Calu3 (cell line): ENCODE results near the gene GPATCH2. TPM values are rescaled to one million over a fixed set of nuclear protein-coding genes. Genes with fewer than 3 reads are reported as not detected.

Experiments used
- BruUV-seq: library from RNA; stranded (reverse); fragments of 400-500 nt; replicated peaks from 2 replicates; lab custom pipeline; 2021; lab: Mats Ljungman, UMichigan
- CTCF ChIA-PET: fragments of 300-600 bp; sonication (Branson Sonifier 250); formaldehyde crosslinking; loops from one replicate; lab custom pipeline; 2022; ENCODE audit warnings: antibody characterized with exemption; lab: Charles Lee
- DNase-seq: peaks from one replicate; pipeline ENCODE4 v3.0.0; 2022
- H3K27ac Mint-ChIP-seq: one replicate; pipeline ENCODE4 v1.8.0; 2022; ENCODE audit warnings: mixed read lengths; ENCODE audit not compliant: unreplicated experiment
- H3K27me3 Mint-ChIP-seq: one replicate; pipeline ENCODE4 v1.8.0; 2022; ENCODE audit warnings: mixed read lengths; ENCODE audit not compliant: unreplicated experiment
- H3K36me3 Mint-ChIP-seq: one replicate; pipeline ENCODE4 v1.8.0; 2022; ENCODE audit warnings: mild to moderate bottlenecking, moderate library complexity, mixed read lengths; ENCODE audit not compliant: insufficient read depth, unreplicated experiment
- H3K4me1 Mint-ChIP-seq: one replicate; pipeline ENCODE4 v1.8.0; 2022; ENCODE audit warnings: mild to moderate bottlenecking, low read depth, mixed read lengths; ENCODE audit not compliant: unreplicated experiment
- H3K4me3 Mint-ChIP-seq: one replicate; pipeline ENCODE4 v1.8.0; 2022; ENCODE audit warnings: mild to moderate bottlenecking, low read depth, moderate library complexity, mixed read lengths; ENCODE audit not compliant: unreplicated experiment
- H3K9me3 Mint-ChIP-seq: one replicate; pipeline ENCODE4 v1.8.0; 2022; ENCODE audit warnings: low read depth, mixed read lengths; ENCODE audit not compliant: unreplicated experiment
- intact Hi-C: fragments of 100-400 bp; cut with micrococcal nuclease; formaldehyde crosslinking; loops from one replicate; pipeline ENCODE4 v1.10.0; 2022; ENCODE audit not compliant: unreplicated experiment
- total RNA-seq: library from RNA; stranded (reverse); gene quantifications from 2 replicates; pipeline ENCODE4 v1.2.3, GENCODE V29; 2022
- TF ChIP-seq, protein P1 (sequence below): fragments of 200-600 bp; IDR thresholded peaks from one replicate; pipeline ENCODE4 v1.8.0; 2022; ENCODE audit warnings: antibody characterized with exemption; ENCODE audit not compliant: unreplicated experiment

Gene GPATCH2
- total RNA-seq, 1 experiment from 2014 or later: 22.4 TPM

DNA sequence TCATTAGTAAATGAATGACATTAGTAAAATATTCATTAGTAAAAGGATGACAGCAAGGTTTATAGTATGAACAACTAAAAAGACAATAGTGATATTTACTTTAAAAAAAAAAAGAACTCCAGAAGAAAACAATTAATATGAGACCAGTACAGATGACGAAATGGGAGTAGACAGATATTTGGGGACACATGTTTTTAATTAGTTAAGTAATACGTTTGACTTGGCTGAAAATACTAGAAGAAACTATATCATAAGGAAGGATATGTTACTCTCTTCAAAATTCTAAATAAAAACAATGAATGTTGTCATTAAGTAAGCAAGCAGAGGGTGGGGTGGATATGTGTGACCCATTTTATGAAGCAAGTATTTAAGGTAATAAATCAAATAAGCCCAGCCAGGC lies 61.9 kb downstream of the GPATCH2 start:
- Mint-ChIP-seq H3K27me3 (no peaks in the 10 kb centered on the region), H3K36me3 (no peaks in the 10 kb centered on the region), H3K9me3 (no peaks in the 10 kb centered on the region), H3K4me1 (no peaks in the 10 kb centered on the region), H3K27ac (no peak overlapping the region), H3K4me3 (no peak overlapping the region)
- TF ChIP-seq, protein P1, sequence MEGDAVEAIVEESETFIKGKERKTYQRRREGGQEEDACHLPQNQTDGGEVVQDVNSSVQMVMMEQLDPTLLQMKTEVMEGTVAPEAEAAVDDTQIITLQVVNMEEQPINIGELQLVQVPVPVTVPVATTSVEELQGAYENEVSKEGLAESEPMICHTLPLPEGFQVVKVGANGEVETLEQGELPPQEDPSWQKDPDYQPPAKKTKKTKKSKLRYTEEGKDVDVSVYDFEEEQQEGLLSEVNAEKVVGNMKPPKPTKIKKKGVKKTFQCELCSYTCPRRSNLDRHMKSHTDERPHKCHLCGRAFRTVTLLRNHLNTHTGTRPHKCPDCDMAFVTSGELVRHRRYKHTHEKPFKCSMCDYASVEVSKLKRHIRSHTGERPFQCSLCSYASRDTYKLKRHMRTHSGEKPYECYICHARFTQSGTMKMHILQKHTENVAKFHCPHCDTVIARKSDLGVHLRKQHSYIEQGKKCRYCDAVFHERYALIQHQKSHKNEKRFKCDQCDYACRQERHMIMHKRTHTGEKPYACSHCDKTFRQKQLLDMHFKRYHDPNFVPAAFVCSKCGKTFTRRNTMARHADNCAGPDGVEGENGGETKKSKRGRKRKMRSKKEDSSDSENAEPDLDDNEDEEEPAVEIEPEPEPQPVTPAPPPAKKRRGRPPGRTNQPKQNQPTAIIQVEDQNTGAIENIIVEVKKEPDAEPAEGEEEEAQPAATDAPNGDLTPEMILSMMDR: no peak
- no peak for DNase-seq
- CTCF ChIA-PET: no interaction called here
- no TSS peak for BruUV-seq
- intact Hi-C loops: no loop called here

DNA sequence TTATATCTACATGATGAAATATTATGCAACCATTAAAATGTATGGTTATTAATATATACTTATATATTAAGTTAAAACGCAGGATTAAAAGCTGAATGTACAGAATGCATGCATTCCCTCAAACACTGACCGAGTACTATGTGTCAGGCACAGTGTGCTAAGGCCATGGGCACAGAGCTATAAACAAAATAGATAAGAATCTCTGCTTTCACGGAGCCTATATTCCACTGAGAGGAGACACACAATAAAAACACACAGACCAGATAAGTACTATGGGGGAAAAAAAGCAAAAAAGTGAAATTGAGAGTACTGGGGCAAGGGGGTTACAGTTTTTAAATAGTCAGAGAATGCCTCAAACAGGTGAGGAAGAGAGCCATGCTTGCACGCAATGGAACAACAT lies 62.7 kb downstream of the GPATCH2 start:
- no peaks in the 10 kb centered on the region for H3K27me3 Mint-ChIP-seq
- intact Hi-C loops: no loop called here
- TF ChIP-seq, protein P1: no peak
- DNase-seq: no peak
- H3K4me1 Mint-ChIP-seq: peaks cover 3% of the 10 kb centered on the region
- H3K27ac Mint-ChIP-seq: no peak overlapping the region
- no TSS peak for BruUV-seq
- no peaks in the 10 kb centered on the region for H3K9me3 Mint-ChIP-seq
- no peak overlapping the region for H3K4me3 Mint-ChIP-seq
- CTCF ChIA-PET: no interaction called here
- H3K36me3 Mint-ChIP-seq: no peaks in the 10 kb centered on the region

DNA sequence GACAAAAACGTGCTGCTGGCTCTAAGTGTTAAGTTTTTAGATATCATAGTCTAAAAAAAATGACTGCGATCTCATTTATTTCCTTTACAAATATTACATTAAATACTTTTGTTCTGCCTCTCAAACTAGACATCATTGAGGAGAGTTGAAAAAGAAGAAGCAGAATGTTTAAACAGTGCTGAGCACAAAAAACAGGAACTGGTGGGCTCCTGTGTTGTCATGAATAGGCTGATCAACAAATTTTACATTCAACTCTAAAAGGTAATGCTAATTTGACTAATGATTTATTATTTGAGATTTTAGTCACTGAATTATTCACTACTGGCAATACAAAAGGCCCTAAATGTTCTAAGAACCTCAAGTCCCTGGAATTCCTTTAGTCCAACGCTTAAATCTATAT lies 66.1 kb downstream of the GPATCH2 start:
- no peaks in the 10 kb centered on the region for H3K36me3 Mint-ChIP-seq
- no peaks in the 10 kb centered on the region for H3K9me3 Mint-ChIP-seq
- TF ChIP-seq, protein P1: no peak
- CTCF ChIA-PET: no interaction called here
- no peaks in the 10 kb centered on the region for H3K27me3 Mint-ChIP-seq
- no peak for DNase-seq
- intact Hi-C loops: no loop called here
- H3K4me3 Mint-ChIP-seq: no peak overlapping the region
- peaks cover 21% of the 10 kb centered on the region for H3K4me1 Mint-ChIP-seq
- BruUV-seq: no TSS peak
- no peak overlapping the region for H3K27ac Mint-ChIP-seq

DNA sequence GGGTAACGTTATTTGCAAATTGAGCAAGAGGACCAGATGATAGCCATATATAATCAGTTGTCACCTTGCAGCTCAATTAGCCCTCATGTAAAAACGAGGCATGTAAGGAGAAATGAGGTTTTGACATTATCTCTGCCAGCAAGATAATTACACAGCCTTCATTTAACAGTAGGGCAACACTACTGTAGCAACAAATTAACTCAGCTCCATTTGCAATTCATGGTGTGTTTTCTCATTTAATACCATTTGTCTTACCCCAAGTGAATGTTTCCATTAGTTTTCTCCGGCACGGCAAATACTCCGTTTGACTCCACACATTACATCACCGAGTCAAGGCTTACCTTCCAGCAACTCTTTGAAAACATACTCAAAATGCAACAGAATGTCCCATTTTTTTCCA lies 66.7 kb downstream of the GPATCH2 start:
- BruUV-seq: no TSS peak
- Mint-ChIP-seq H3K4me1 (peaks cover 21% of the 10 kb centered on the region), H3K4me3 (no peak overlapping the region), H3K36me3 (no peaks in the 10 kb centered on the region), H3K9me3 (no peaks in the 10 kb centered on the region), H3K27me3 (no peaks in the 10 kb centered on the region), H3K27ac (no peak overlapping the region)
- CTCF ChIA-PET: no interaction called here
- intact Hi-C loops: no loop called here
- DNase-seq: no peak
- TF ChIP-seq, protein P1: no peak
